GM12874 (cell line): ENCODE data around the gene RNF31.

Source experiments
- CTCF ChIP-seq: IDR thresholded peaks from 2 replicates; pipeline ENCODE4 v1.5.1; 2011; ENCODE audit warnings: low read depth, mild to moderate bottlenecking, control low read depth, low read length, moderate library complexity; ENCODE audit not compliant: insufficient read depth

Gene RNF31

GRCh38 chr14:24122898-24123297, 24.4 kb upstream of the RNF31 start:
- no peak for TF ChIP-seq CTCF

GRCh38 chr14:24123424-24124417, 23.6 kb upstream of the RNF31 start:
- TF ChIP-seq CTCF: no peak

DNA sequence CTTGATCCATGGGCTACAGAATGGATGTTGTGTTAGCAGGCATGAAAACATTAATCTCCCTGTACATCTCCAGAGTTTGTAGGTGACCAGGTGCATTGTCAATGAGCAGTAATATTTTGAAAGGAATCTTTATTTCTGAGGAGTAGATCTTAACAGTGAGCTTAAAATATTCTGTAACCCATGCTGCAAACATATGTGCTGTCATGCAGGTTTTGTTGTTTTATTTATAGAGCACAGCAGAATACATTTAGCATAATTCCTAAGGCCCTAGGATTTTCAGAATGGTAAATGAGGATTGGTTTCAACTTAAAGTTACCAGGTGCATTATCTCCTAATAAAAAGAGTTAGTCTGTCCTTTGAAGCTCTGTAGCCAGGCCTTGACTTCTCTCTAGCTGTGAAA, 20.4 kb upstream of the RNF31 start:
- TF ChIP-seq CTCF: no peak

- TF ChIP-seq CTCF: no peak
These were observed 19.6 kb upstream of the RNF31 start for GRCh38 chr14:24127673-24128072.

DNA sequence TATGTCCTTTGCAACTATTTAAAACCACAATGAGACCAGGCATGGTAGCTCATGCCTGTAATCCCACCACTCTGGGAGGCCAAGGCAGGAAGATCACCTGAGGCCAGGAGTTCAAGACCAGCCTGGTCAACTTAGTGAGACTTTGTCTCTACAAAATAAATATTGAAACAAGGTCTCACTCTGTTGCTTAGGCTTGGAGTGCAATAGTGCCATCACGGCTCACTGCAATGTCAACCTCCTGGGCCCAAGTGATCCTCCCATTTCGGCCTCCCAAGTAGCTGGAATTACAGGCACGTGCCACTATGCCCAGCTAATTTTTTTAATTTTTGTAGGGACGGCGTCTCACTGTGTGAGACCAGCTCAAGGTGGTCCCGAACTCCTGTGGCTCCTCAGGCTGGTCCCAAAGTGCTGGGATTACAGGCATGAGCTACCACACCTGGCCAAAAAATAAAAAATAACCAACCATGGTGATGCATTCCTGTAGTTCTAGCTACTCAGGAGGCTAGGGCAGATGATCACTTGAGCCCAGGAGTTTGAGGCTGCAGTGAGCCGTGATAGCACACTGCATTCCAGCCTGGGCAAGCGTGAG, 17.8 kb upstream of the RNF31 start:
- no peak for TF ChIP-seq CTCF

GRCh38 chr14:24130380-24130716, 16.9 kb upstream of the RNF31 start, which contains the start of gene FITM1:
TSS of gene FITM1 (plus strand) at chr14:24130659. CDS start at chr14:24131564, 905 bp downstream.
- no peak for TF ChIP-seq CTCF

DNA sequence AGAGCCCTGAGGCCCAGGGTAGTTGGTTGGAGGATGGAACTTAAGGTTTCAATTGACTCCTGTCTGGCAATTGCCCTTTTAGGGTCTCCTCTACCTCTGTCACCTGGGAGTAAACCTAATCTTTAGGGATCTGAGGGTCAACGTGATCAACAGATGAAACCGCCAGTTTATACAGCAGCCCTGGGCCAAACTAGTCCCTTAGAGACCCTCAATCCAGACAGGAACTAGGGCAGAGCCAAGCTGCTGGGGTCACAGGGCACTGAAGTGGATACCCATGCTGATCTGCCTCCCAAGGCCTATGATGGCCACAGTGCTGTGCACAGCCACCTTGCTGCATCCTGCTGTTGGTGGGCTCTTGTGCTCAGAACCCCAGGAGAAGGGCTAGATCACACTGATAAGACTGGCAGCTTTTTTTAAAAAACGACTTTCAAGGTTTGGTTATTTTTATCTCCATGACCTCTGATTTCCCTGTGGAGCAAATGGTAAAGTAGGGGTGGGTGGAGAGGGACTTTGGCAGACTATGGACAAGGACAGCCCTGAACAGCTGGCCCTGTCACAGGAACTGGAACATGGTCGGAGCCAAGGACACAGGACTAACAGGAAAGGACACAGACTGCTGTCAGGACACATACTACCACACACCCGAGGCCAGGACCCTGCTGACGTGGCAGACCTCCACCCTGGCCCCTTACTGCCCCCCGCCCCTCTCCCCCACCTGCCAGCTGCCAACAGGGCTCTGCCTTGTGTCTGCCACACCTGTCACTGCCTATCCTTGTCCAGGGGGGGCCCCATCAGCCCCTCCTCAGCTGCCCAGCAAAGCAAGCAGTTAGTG, 16.4 kb upstream of the RNF31 start:
- TF ChIP-seq CTCF: no peak
